ENCODE results near the gene BRDT. TPM values are rescaled to one million over a fixed set of nuclear protein-coding genes. Genes with fewer than 3 reads are reported as not detected.
"Not testable (repeated sequence)": the region's sequence is repeated elsewhere in the genome, so short reads cannot be mapped to it uniquely, and the experiment has no call there.

BRDT gene
- total RNA-seq, 1 experiment from 2014 or later, result not detected

DNA sequence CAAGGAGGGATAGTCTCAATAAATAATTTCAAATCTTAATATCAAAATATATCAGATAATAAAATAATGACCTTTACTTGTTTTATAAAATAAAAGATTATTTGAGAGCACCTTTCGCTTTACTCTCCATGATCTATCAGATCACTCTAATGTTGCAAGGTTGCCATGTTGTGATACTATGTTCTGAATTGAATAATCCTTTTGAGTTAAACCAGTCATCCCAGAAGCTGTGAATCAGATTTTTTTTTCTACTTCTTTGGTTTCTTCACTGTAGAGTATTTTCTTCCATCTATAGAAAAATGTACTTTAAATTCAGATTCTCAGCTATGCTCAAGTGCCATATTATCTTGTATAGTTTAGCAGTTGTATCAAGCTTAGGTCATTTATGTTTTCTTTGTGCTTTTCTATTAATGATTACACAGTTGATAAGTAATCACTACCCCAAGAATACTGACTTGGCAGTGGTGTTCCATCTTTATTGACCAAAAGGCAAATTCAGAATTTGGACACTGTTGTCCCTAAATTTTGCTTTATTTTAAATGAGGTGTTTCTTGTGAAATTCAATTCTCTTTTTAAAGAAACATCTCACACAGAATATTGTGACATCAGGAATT, 32.9 kb downstream of the BRDT start:
- DNase-seq (ENCODE audit: low read depth), result no peak

GRCh38 chr1:91993256-91993655, 44.1 kb downstream of the BRDT start:
- DNase-seq (ENCODE audit: low read depth), result no peak

- DNase-seq (ENCODE audit: low read depth), result peak; percentile 53
These were observed 48.5 kb downstream of the BRDT start for GRCh38 chr1:91997607-91998195.

DNA sequence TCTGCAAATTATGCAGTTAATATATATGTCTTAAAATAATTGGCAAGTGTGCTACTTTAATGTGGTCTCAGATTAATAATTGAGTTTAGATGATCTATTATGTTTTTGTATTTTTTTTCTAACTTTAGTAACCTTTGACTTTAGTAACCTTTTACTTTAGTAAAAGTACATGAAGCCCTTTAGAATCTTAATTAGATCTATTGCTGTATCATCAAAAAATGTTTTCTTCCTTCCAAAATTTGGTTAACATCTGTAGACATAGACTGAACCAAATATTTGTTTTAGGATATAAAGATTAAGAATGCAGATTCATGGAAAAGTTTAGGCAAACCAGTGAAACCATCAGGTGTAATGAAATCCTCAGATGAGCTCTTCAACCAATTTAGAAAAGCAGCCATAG, 54.9 kb downstream of the BRDT start:
- no peak for DNase-seq (ENCODE audit: low read depth)

DNA sequence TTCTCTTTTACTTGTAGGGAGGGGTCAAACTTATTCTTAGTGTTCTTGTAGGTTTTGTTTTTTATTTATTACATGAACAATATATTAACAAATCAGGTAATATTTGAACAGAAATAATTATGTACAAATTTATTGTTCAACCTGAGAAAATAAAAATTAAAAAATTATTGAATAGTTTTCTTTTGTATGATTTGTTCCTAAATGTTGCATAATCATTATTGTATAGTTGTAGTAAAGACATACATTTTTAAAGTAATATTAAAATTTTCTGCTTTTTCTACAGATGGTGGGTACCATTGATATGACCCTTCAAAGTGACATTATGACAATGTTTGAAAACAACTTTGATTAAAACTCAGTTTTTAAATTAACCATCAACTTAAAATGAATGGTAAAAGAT, 64.7 kb downstream of the BRDT start:
- DNase-seq (ENCODE audit: low read depth), result no peak

DNA sequence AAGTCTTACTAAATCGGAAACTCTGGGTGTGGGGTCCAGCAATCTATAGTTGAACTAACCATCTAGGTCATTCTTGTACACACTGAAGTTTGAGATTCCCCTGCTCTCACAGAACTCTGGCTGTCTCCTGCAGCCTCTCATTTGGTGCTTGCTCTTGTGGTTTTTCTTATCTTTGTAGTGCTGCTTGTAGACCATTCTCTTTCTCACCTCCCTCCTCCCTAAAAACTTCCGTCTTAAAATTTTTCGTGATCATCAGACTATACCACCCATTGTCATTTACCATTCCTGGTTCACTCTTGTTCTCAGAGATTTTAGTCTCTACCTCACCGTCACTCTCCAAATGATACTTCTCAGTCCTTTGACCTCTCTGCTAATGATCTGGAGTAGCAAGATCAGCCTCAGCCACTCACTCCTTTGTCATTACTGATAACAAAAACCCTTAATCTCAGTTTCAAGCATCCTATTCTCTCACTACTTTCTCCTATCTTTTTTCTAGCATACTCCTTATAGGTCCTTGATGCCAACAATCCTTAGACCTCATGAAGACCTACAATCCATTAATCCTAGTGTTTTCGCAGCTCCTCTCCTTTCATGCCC, 67.6 kb downstream of the BRDT start:
- DNase-seq (ENCODE audit: low read depth), result no peak

DNA sequence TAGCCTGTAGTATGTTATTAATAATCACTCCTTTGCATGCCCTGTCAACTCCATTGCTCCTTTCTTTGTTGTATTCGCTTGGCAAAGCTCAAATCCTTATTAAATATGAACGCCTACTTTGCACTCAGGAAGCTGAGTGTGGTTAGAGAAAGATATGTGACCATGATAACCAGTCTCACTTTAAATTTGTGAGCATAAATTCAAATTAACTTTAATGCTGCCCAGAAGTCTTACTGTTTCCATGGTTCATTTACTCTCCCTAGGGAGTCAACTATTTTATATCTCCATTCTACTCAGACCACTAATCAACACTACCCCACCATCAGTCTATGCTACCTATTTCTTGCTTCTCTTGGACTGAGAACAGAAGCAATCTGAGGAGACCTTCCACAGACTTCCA, 68.5 kb downstream of the BRDT start:
- no peak for DNase-seq (ENCODE audit: low read depth)

DNA sequence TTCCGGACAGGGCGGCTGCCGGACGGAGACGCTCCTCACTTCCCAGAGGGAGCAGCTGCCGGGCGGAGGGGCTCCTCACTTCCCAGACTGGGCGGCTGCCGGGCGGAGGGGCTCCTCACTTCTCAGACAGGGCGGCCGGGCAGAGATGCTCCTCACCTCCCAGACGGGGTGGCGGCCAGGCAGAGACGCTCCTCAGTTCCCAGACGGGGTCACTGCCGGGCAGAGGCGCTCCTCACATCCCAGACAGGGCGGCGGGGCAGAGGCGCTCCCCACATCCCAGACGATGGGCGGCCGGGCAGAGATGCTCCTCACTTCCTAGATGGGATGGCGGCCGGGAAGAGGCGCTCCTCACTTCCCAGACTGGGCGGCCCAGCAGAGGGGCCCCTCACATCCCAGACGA, 76.8 kb downstream of the BRDT start:
- not testable (repeated sequence) for DNase-seq (ENCODE audit: low read depth)

- no peak for DNase-seq (ENCODE audit: low read depth)
These were observed 77.6 kb downstream of the BRDT start for GRCh38 chr1:92026806-92027205.

DNA sequence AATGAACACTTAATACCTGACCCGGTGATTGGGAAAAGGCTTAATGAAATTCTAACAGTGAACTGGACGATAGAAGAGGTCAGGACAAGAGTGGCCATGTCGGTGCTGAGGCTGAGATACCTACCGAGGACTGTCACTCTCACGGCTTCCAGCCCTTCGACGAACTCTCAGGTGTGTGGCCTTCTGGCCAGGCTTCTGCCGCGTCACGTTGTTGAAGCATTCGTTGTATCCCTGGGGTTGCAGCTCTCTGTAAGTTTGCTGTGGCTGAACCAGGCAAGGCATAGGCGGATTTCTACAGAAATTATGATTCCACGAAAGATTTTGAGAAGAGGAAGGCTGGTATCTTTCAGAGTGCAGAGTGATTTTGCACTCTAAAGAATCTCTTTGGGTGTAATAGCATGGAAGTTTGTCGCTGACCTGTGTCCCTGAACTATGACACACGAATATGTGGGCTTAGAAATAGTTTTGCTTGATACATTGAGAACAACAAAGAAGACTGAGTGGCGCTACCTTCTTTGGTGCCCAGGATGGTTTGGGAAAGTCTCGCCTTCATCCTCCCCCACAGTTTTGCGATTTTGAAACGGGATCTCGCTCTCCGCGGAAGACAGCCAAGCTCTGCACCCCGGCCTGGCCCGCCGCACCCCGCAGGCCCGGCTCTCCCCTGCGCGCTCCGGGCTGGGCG, 80.2 kb downstream of the BRDT start:
- no peak for DNase-seq (ENCODE audit: low read depth)

DNA sequence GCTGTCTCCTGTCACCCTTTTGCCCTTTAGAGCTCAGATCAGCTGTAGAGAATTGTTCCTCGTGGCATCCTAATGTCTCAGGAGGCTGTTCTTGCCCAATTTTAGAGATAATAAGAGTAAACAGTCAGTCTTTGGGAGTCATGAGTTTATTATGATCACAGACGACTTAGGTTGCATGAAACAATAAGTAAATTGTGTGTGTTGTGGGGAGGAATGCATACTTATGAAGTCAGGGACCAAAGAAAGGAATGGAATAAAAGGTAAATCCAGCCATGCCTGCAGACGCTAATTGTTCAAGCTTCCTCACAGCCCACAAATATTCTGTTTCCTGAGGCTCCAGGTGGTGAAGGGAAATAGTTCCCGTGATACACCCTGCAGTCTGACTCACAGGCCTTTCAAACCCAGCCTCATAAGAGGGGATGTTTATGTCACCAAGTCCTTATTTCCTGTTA, 81.5 kb downstream of the BRDT start:
- DNase-seq (ENCODE audit: low read depth), result peak; percentile 65

GRCh38 chr1:92031281-92032110, 82.3 kb downstream of the BRDT start:
- peak; percentile 14 for DNase-seq (ENCODE audit: low read depth)

DNA sequence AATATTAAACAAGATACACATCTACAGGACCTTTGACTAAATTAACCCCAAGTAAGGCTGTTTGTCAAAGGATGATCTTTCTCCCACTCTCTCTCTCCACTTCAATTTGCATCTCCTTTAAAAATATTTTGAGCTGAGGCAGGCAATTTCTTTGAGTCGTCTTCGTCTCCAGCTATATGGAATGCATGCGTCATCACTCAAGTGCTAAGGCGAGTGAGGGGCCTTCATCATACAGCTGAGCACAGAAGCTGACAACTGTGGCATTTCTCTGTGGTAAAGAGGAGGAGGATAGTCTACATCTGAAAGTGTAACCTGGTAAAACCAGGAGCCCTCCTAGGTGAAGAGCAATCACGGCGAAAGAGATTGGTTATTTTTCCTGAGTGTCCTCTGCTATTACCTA, 88.2 kb downstream of the BRDT start:
- no peak for DNase-seq (ENCODE audit: low read depth)

- DNase-seq (ENCODE audit: low read depth), result no peak
These were observed 89.6 kb downstream of the BRDT start for GRCh38 chr1:92038695-92039346.

GRCh38 chr1:92040971-92041370, 91.8 kb downstream of the BRDT start:
- no peak for DNase-seq (ENCODE audit: low read depth)

DNA sequence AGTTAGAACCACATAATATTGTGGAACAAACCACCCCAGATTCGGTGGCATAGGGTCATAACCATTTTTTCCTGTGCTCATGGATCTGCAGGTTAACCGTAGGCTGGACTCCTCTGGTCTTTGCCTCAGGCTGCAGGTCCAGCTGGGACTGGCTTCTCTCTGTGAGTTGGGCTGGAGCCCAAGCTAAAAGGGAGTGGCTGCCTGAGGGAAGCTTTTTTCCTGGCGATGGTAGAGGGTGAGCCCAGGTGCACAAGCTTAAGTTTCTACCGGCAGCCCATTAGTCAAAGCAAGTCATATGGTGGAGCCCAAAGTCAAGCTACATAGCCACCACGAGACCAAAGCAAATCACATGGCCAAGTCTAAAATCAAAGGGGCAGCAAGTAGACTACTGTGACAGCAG, 94.4 kb downstream of the BRDT start:
- DNase-seq (ENCODE audit: low read depth), result peak; percentile 25

DNA sequence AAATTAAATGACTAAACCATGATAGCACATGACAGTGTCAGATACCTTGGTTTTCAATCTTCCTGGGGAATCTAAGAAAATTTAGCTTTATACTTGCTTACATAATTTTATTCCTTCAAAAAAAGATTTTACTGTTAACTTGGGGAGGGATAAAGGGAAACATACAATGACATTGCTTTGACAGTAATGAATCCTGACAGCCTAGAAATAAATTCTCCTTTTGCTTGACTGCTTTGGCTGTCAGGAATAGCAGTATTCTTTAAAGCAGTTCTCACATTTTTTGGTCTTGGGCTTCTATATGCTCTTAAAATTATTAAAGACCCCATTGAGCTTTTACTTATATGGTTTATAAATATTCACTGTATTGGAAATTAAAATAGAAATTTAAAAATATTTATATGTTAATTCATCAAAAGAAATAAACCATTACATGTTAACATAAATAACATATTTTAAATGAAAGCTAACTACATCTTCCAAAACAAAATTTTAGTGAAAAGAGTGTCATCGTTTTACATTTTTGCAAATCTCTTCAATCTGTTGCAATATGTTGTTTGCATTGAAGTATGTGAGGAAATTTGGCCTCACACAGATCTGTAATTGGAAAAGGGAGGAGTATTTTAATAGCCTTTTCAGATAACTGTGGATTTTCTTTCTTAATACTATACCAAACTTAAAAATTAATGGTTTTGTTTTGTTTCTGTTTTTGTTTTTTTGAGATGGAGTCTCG, 96.7 kb downstream of the BRDT start:
- DNase-seq (ENCODE audit: low read depth), result no peak

- peak; percentile 15 for DNase-seq (ENCODE audit: low read depth)
These were observed 102.7 kb downstream of the BRDT start for GRCh38 chr1:92051948-92052347.
